Prostate gland (tissue), 2 donors: ENCODE measurements around the gene SSTR3. TPM values are rescaled to one million over a fixed set of nuclear protein-coding genes. Genes with fewer than 3 reads are reported as not detected.
"Not testable (repeated sequence)": the region's sequence is repeated elsewhere in the genome, so short reads cannot be mapped to it uniquely, and the experiment has no call there.

Source experiments
- DNase-seq: peaks from one replicate; pipeline ENCODE4 v3.0.0-alpha.2; 2019; ENCODE audit warnings: low spot score
- H3K27ac ChIP-seq, 2 donors: fragments of 200-600 bp; sonication (generic); 2 replicates each; pipeline ENCODE4 v1.5.1; 2017 to 2019
- H3K27me3 ChIP-seq: fragments of 200-600 bp; sonication (generic); replicated peaks from 2 replicates; pipeline ENCODE4 v1.5.1; 2019; ENCODE audit not compliant: insufficient read depth
- H3K36me3 ChIP-seq, 2 donors: fragments of 200-600 bp; sonication (generic); 1 replicate in 1 of 2; 2 replicates in 1 of 2; pipeline versions ENCODE4 v1.5.1 to v1.8.1; 2017 to 2019
- H3K4me1 ChIP-seq: fragments of 200-600 bp; sonication (generic); replicated peaks from 2 replicates; pipeline ENCODE4 v1.5.1; 2019
- H3K4me3 ChIP-seq, 2 donors: fragments of 200-600 bp; sonication (generic); 2 replicates each; pipeline ENCODE4 v1.5.1; 2017 to 2019
- H3K9me3 ChIP-seq: fragments of 200-600 bp; sonication (generic); 2 replicates; pipeline ENCODE4 v1.5.1; 2017
- CTCF ChIP-seq, 4 experiments: fragments of 200-600 bp in 2 of 4; fragments of 450-650 bp in 2 of 4; sonication (generic) in 2 of 4; IDR thresholded peaks; 1 replicate in 3 of 4; 2 replicates in 1 of 4; pipeline ENCODE4 v1.5.1; 2016 to 2019; ENCODE audit warnings: antibody characterized with exemption in 4 of 4, mild to moderate bottlenecking in 2 of 4, moderate library complexity in 2 of 4
- POLR2A ChIP-seq: fragments of 450-650 bp; IDR thresholded peaks from one replicate; pipeline ENCODE4 v1.6.1; 2016; ENCODE audit warnings: antibody characterized with exemption, mild to moderate bottlenecking
- POLR2AphosphoS5 ChIP-seq: sonication (generic); formaldehyde crosslinking; IDR thresholded peaks from one replicate; pipeline ENCODE4 v1.6.1; 2017; ENCODE audit warnings: antibody characterized with exemption
- WGBS: methylation state at CpG from one replicate; pipeline ENCODE4 v1.1.5; 2018; 5-methylcytosine and 5-hydroxymethylcytosine counted together
- intact Hi-C: fragments of 100-400 bp; cut with DNase I; formaldehyde crosslinking; loops from one replicate; pipeline ENCODE4 v1.14.2; 2022
- total RNA-seq, 2 donors: library from RNA; depleted of rRNA; stranded (reverse); fragments of >200 nt; gene quantifications; one replicate each; pipeline ENCODE4 v1.1.0, GENCODE V29; 2016

SSTR3 gene
- total RNA-seq, 2 donors from 2014 or later: 46.4 TPM; not detected in 1

- Histone ChIP-seq H3K4me1 (peaks cover 6% of the 10 kb centered on the region), H3K9me3 (no peaks in the 10 kb centered on the region), H3K27me3 (no peaks in the 10 kb centered on the region), H3K4me3 (no peak overlapping the region), H3K36me3 (no peaks in the 10 kb centered on the region), H3K27ac (no peak overlapping the region)
- no peak for TF ChIP-seq POLR2A
- no peak for TF ChIP-seq POLR2AphosphoS5
- no peak for TF ChIP-seq CTCF (IDR thresholded peaks at IDR 0.05)
- 92% methylated on average over 10 of the region's 10 CpGs for WGBS
- DNase-seq: no peak
- intact Hi-C loops: loop anchor here (10.0 kb wide), 1 partner anchor 128 kb away; no protein-coding TSS in a partner anchor
Observed at GRCh38 chr22:37202716-37203115, 9.6 kb downstream of the SSTR3 start.

- 85% methylated on average over 5 of the region's 5 CpGs for WGBS
- Histone ChIP-seq H3K27me3 (no peaks in the 10 kb centered on the region), H3K27ac (no peak overlapping the region), H3K4me1 (peaks cover 10% of the 10 kb centered on the region), H3K9me3 (no peaks in the 10 kb centered on the region), H3K4me3 (no peak overlapping the region), H3K36me3 (no peaks in the 10 kb centered on the region)
- DNase-seq: no peak
- no peak for TF ChIP-seq CTCF (IDR thresholded peaks at IDR 0.05)
- no peak for TF ChIP-seq POLR2AphosphoS5
- no peak for TF ChIP-seq POLR2A
- intact Hi-C loops: loop anchor here (10.0 kb wide), 1 partner anchor 127 kb away; no protein-coding TSS in a partner anchor
Observed at GRCh38 chr22:37202001-37202555, 10.2 kb downstream of the SSTR3 start.

GRCh38 chr22:37201443-37201820 lies 10.8 kb downstream of the SSTR3 start:
- 93% methylated on average over 6 of the region's 6 CpGs for WGBS
- not testable (repeated sequence) for H3K27me3 ChIP-seq, H3K4me3 ChIP-seq, H3K36me3 ChIP-seq, H3K27ac ChIP-seq, DNase-seq, H3K9me3 ChIP-seq
- peaks cover 17% of the 10 kb centered on the region for H3K4me1 ChIP-seq
- intact Hi-C loops: loop anchor here (10.0 kb wide), 1 partner anchor 127 kb away; no protein-coding TSS in a partner anchor

GRCh38 chr22:37199760-37200108 lies 12.5 kb downstream of the SSTR3 start:
- no peaks in the 10 kb centered on the region for H3K9me3 ChIP-seq
- WGBS: 12% methylated on average over 12 of the region's 12 CpGs
- peak; percentile 38 for DNase-seq
- no peak for TF ChIP-seq CTCF (IDR thresholded peaks at IDR 0.05)
- no peak for TF ChIP-seq POLR2A
- no peak for TF ChIP-seq POLR2AphosphoS5
- no peak overlapping the region for H3K4me3 ChIP-seq
- H3K36me3 ChIP-seq: no peaks in the 10 kb centered on the region
- peak overlapping the region; percentile 89 to 94 for H3K27ac ChIP-seq
- no peaks in the 10 kb centered on the region for H3K27me3 ChIP-seq
- H3K4me1 ChIP-seq: peaks cover 18% of the 10 kb centered on the region
- intact Hi-C loops: loop anchor here (1.0 to 10.0 kb wide), 3 partner anchors 33 to 415 kb away; no protein-coding TSS in a partner anchor

GRCh38 chr22:37199103-37199759 lies 13.0 kb downstream of the SSTR3 start:
- 1% methylated on average over 57 of the region's 58 CpGs for WGBS
- H3K36me3 ChIP-seq: no peaks in the 10 kb centered on the region
- H3K4me1 ChIP-seq: peaks cover 18% of the 10 kb centered on the region
- DNase-seq: peak; percentile 96
- TF ChIP-seq POLR2A (peak; percentile 99), POLR2AphosphoS5 (peak; percentile 97), CTCF (IDR thresholded peaks at IDR 0.05) (peak; percentile 93 to 99 (median 96))
- H3K4me3 ChIP-seq: peak overlapping the region; percentile 38 to 64
- H3K27ac ChIP-seq: peak overlapping the region; percentile 89 to 94
- H3K27me3 ChIP-seq: no peaks in the 10 kb centered on the region
- intact Hi-C loops: loop anchor here (1.0 to 10.0 kb wide), 2 partner anchors 33 to 414 kb away; no protein-coding TSS in a partner anchor
- no peaks in the 10 kb centered on the region for H3K9me3 ChIP-seq
